ENCODE measurements around the gene GSK3B.

DNA sequence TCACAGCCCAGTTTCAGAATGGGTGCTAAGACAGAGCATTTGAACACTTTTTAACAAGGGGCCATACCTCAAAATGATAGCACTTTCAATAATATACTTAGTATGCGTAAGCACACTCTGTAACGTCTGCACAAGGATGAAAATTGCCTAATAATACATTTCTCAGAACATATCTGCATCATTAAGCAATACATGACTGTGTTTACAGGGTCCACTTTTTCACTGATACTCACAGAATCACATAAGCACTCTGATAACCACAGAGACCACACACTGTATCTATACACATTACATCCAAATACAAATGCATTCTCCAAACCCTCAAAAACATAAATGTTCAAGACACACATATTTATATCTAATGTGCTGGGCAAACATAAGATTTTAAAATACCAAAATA, 232.6 kb downstream of the GSK3B start:
- TF ChIP-seq, protein P1, sequence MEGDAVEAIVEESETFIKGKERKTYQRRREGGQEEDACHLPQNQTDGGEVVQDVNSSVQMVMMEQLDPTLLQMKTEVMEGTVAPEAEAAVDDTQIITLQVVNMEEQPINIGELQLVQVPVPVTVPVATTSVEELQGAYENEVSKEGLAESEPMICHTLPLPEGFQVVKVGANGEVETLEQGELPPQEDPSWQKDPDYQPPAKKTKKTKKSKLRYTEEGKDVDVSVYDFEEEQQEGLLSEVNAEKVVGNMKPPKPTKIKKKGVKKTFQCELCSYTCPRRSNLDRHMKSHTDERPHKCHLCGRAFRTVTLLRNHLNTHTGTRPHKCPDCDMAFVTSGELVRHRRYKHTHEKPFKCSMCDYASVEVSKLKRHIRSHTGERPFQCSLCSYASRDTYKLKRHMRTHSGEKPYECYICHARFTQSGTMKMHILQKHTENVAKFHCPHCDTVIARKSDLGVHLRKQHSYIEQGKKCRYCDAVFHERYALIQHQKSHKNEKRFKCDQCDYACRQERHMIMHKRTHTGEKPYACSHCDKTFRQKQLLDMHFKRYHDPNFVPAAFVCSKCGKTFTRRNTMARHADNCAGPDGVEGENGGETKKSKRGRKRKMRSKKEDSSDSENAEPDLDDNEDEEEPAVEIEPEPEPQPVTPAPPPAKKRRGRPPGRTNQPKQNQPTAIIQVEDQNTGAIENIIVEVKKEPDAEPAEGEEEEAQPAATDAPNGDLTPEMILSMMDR (conservative IDR thresholded peaks at IDR 0.05; ENCODE audit: low read depth, low read length) = no peak
- no peak for TF ChIP-seq EZH2 (IDR thresholded peaks at IDR 0.05; ENCODE audit: borderline replicate concordance, low read depth, low read length, poor library complexity, severe bottlenecking)
